NCI-H2171 treated with DMSO at 0.1 percent for 48 hours (cell line): ENCODE measurements around the gene TMEM272.

ENCODE experiments used
- DNase-seq: peaks from one replicate; lab custom pipeline; 2025; lab: John Stamatoyannopoulos, UW

Gene TMEM272

GRCh38 chr13:51804295-51805172 lies 40.4 kb downstream of the TMEM272 start:
- DNase-seq = peak; percentile 63

- DNase-seq = peak; percentile 83
These were observed 41.3 kb downstream of the TMEM272 start, which contains the start of gene DHRS12 for GRCh38 chr13:51803422-51804294. Gene DHRS12 (minus strand): TSS chr13:51804163. CDS start chr13:51799659, 4,504 bp downstream.

GRCh38 chr13:51802631-51803418 lies 42.2 kb downstream of the TMEM272 start:
- no peak for DNase-seq

GRCh38 chr13:51801631-51802099 lies 43.3 kb downstream of the TMEM272 start:
- DNase-seq = no peak

- no peak for DNase-seq
These were observed 44.5 kb downstream of the TMEM272 start for GRCh38 chr13:51800486-51800885.

GRCh38 chr13:51799261-51799660 lies 45.7 kb downstream of the TMEM272 start:
- DNase-seq = no peak

GRCh38 chr13:51797664-51798488 lies 47.1 kb downstream of the TMEM272 start:
- DNase-seq = peak; percentile 97

- DNase-seq = no peak
These were observed 48.4 kb downstream of the TMEM272 start for GRCh38 chr13:51796546-51796945.

GRCh38 chr13:51795419-51795818 lies 49.6 kb downstream of the TMEM272 start:
- peak; percentile 49 for DNase-seq

GRCh38 chr13:51794964-51795363 lies 50.0 kb downstream of the TMEM272 start:
- DNase-seq = peak; percentile 74

- no peak for DNase-seq
These were observed 51.3 kb downstream of the TMEM272 start for GRCh38 chr13:51793570-51794271.

- DNase-seq = peak; percentile 68
These were observed 58.3 kb downstream of the TMEM272 start for GRCh38 chr13:51786425-51787265.

GRCh38 chr13:51785712-51786424 lies 59.1 kb downstream of the TMEM272 start:
- peak; percentile 100 for DNase-seq

- no peak for DNase-seq
These were observed 60.9 kb downstream of the TMEM272 start for GRCh38 chr13:51784097-51784496.

- DNase-seq = peak; percentile 62
These were observed 61.4 kb downstream of the TMEM272 start for GRCh38 chr13:51783428-51784094.

GRCh38 chr13:51782026-51782710 lies 62.8 kb downstream of the TMEM272 start:
- DNase-seq = peak; percentile 71

GRCh38 chr13:51781246-51782022 lies 63.5 kb downstream of the TMEM272 start:
- DNase-seq = peak; percentile 18
